Gastroesophageal sphincter (tissue), 3 donors: ENCODE measurements around the gene MAP2K6.

ENCODE experiments used
- EP300 ChIP-seq: sonication (generic); formaldehyde crosslinking; IDR thresholded peaks from one replicate; pipeline ENCODE4 v1.6.1; 2017; ENCODE audit warnings: antibody characterized with exemption, mild to moderate bottlenecking
- POLR2A ChIP-seq, 2 donors: fragments of 450-650 bp; IDR thresholded peaks; one replicate each; pipeline ENCODE4 v1.6.1; 2017; ENCODE audit warnings: antibody characterized with exemption in 2 of 2, mild to moderate bottlenecking in 2 of 2, moderate library complexity in 1 of 2
- TF ChIP-seq, protein P1 (sequence below), 4 experiments: fragments of 200-600 bp in 2 of 4; fragments of 450-650 bp in 2 of 4; sonication (generic) in 1 of 4; IDR thresholded peaks; one replicate each; pipeline ENCODE4 v1.5.1; 2017 to 2019; ENCODE audit warnings: antibody characterized with exemption in 4 of 4, mild to moderate bottlenecking in 2 of 4, moderate library complexity in 2 of 4

- TF ChIP-seq, protein P1, sequence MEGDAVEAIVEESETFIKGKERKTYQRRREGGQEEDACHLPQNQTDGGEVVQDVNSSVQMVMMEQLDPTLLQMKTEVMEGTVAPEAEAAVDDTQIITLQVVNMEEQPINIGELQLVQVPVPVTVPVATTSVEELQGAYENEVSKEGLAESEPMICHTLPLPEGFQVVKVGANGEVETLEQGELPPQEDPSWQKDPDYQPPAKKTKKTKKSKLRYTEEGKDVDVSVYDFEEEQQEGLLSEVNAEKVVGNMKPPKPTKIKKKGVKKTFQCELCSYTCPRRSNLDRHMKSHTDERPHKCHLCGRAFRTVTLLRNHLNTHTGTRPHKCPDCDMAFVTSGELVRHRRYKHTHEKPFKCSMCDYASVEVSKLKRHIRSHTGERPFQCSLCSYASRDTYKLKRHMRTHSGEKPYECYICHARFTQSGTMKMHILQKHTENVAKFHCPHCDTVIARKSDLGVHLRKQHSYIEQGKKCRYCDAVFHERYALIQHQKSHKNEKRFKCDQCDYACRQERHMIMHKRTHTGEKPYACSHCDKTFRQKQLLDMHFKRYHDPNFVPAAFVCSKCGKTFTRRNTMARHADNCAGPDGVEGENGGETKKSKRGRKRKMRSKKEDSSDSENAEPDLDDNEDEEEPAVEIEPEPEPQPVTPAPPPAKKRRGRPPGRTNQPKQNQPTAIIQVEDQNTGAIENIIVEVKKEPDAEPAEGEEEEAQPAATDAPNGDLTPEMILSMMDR (IDR thresholded peaks at IDR 0.05) = no peak
- TF ChIP-seq POLR2A (IDR thresholded peaks at IDR 0.05) (no peak), EP300 (no peak)
These were observed 158.2 kb downstream of the MAP2K6 start for GRCh38 chr17:69572747-69573146.
